ENCODE data around the gene ISG20.

The ISG20 gene

GRCh38 chr15:88624156-88624970 lies 14.5 kb upstream of the ISG20 start:
- H3K4me2 ChIP-seq (ENCODE audit: low read length) = peak overlapping the region; percentile 89
- peaks cover 87% of the 10 kb centered on the region for H3K79me2 ChIP-seq (ENCODE audit: control insufficient read depth, low read length)
- H3K27me3 ChIP-seq (ENCODE audit: control insufficient read depth, low read length) = no peaks in the 10 kb centered on the region
- TF ChIP-seq EZH2phosphoT487 (IDR thresholded peaks at IDR 0.05; ENCODE audit: borderline replicate concordance, low read length) (no peak), CTCF (IDR thresholded peaks at IDR 0.05; ENCODE audit: low read depth, low read length, poor library complexity, severe bottlenecking) (peak; percentile 73)
- H3K9me3 ChIP-seq (ENCODE audit: control insufficient read depth, insufficient read depth, low read length) = no peaks in the 10 kb centered on the region
- peaks cover 38% of the 10 kb centered on the region for H4K20me1 ChIP-seq (ENCODE audit: control insufficient read depth, insufficient read depth, low read depth, low read length)
- peaks cover 68% of the 10 kb centered on the region for H3K4me1 ChIP-seq (ENCODE audit: control insufficient read depth, low read length)
- peak overlapping the region; percentile 70 for H3K27ac ChIP-seq (ENCODE audit: low read depth, low read length)
- H3K9me2 ChIP-seq (replicated peaks; ENCODE audit: control insufficient read depth, low read length) = no peaks in the 10 kb centered on the region
- H3K36me3 ChIP-seq (ENCODE audit: control insufficient read depth, low read length) = peaks cover 80% of the 10 kb centered on the region
- H3K4me3 ChIP-seq (ENCODE audit: low read length) = peak overlapping the region; percentile 96
- 0 out of 2 replicates have a peak, but pooled peaks cover 2% of the 10 kb centered on the region for H3F3A ChIP-seq (ENCODE audit: control insufficient read depth, insufficient read depth)

GRCh38 chr15:88624971-88625490 lies 13.8 kb upstream of the ISG20 start:
- H3K4me1 ChIP-seq (ENCODE audit: control insufficient read depth, low read length) = peaks cover 74% of the 10 kb centered on the region
- H3K27me3 ChIP-seq (ENCODE audit: control insufficient read depth, low read length) = no peaks in the 10 kb centered on the region
- no peaks in the 10 kb centered on the region for H3K9me2 ChIP-seq (replicated peaks; ENCODE audit: control insufficient read depth, low read length)
- H4K20me1 ChIP-seq (ENCODE audit: control insufficient read depth, insufficient read depth, low read depth, low read length) = peaks cover 38% of the 10 kb centered on the region
- peaks cover 94% of the 10 kb centered on the region for H3K79me2 ChIP-seq (ENCODE audit: control insufficient read depth, low read length)
- TF ChIP-seq CTCF (IDR thresholded peaks at IDR 0.05; ENCODE audit: low read depth, low read length, poor library complexity, severe bottlenecking) (no peak), EZH2phosphoT487 (IDR thresholded peaks at IDR 0.05; ENCODE audit: borderline replicate concordance, low read length) (no peak)
- peaks cover 86% of the 10 kb centered on the region for H3K36me3 ChIP-seq (ENCODE audit: control insufficient read depth, low read length)
- H3K4me3 ChIP-seq (ENCODE audit: low read length) = peak overlapping the region; percentile 96
- 0 out of 2 replicates have a peak, but pooled peaks cover 2% of the 10 kb centered on the region for H3F3A ChIP-seq (ENCODE audit: control insufficient read depth, insufficient read depth)
- H3K9me3 ChIP-seq (ENCODE audit: control insufficient read depth, insufficient read depth, low read length) = no peaks in the 10 kb centered on the region
- no peak overlapping the region for H3K27ac ChIP-seq (ENCODE audit: low read depth, low read length)
- H3K4me2 ChIP-seq (ENCODE audit: low read length) = peak overlapping the region; percentile 89

GRCh38 chr15:88625943-88626741 lies 12.7 kb upstream of the ISG20 start:
- Histone ChIP-seq H4K20me1 (ENCODE audit: control insufficient read depth, insufficient read depth, low read depth, low read length) (peaks cover 38% of the 10 kb centered on the region), H3K4me3 (ENCODE audit: low read length) (no peak overlapping the region), H3K9me3 (ENCODE audit: control insufficient read depth, insufficient read depth, low read length) (no peaks in the 10 kb centered on the region), H3F3A (ENCODE audit: control insufficient read depth, insufficient read depth) (0 out of 2 replicates have a peak, but pooled peaks cover 2% of the 10 kb centered on the region), H3K4me1 (ENCODE audit: control insufficient read depth, low read length) (peaks cover 79% of the 10 kb centered on the region), H3K27me3 (ENCODE audit: control insufficient read depth, low read length) (no peaks in the 10 kb centered on the region), H3K4me2 (ENCODE audit: low read length) (peak overlapping the region; percentile 11; the same call in 1 of the 2 replicates), H3K27ac (ENCODE audit: low read depth, low read length) (no peak overlapping the region), H3K79me2 (ENCODE audit: control insufficient read depth, low read length) (peaks cover 100% of the 10 kb centered on the region), H3K9me2 (replicated peaks; ENCODE audit: control insufficient read depth, low read length) (no peaks in the 10 kb centered on the region), H3K36me3 (ENCODE audit: control insufficient read depth, low read length) (peaks cover 98% of the 10 kb centered on the region)
- TF ChIP-seq CTCF (IDR thresholded peaks at IDR 0.05; ENCODE audit: low read depth, low read length, poor library complexity, severe bottlenecking) (no peak), EZH2phosphoT487 (IDR thresholded peaks at IDR 0.05; ENCODE audit: borderline replicate concordance, low read length) (no peak)
